ENCODE data around the gene HPCAL1.

The HPCAL1 gene

DNA sequence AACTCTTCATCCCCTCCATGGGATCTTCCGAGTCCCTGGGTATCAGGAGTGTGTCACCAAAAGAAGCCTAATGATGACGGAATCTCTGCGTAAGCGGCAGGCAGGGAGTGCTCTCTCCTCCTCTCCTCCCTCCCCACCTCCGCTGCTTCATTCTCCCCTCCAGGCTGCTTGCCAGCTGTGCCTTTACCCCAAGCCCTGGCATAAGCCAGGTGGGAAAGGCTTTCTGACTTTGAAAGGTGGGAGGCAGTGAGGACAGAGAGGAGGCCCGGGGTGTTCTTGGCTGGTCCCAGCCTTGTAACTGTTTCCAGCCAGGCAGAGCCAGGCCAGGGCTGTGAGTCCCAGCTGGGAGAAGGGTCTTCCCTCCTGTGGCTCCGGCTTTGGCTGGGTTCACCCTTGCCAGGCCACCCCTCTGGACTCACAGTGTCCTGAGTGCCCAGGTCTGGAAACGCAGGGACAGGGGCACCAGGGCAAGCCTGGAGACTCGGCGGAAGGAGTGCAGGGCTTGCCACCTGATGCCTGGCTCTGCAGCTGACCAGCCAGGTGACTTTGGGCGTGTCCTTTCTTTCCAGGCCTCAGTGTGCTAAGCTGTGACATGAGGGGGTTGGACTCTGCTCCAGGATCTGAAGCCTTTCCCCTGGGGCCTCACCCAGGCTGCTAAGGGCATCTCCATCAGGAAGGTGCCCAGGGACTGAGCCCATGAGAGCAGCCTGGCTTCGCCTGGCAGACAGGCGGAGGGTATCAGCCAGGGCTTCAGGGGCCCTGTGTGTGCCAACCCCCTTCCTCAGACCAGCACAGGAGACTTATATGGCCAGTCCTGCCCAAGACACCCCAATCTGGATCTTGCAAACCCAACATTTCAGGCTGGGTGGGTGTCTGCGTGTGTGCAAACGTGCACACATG, 32.7 kb upstream of the HPCAL1 start:
- DNase-seq: peak; percentile 54

- DNase-seq: peak; percentile 50
Observed at GRCh38 chr2:10271509-10271908, 31.2 kb upstream of the HPCAL1 start.

DNA sequence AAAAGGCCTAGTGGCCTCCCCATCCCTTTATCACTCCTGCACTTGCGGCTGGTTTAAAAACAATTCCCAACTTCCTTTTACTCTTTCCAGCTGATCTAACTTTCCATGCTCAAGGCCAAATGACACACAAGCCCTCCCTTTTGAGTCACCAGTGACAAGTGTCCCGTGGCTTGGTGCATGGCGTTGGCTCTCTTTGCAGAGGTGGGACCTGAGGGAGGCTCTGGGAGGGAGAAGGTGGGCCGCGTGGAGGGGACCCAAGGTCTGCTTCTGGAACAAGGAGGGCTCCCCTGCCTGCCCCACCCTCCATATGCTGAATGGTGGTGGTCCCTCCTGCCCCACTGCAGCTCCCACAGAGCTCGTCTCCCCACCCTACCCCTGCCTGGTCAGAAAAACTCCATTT, 30.8 kb upstream of the HPCAL1 start:
- peak; percentile 54 for DNase-seq

DNA sequence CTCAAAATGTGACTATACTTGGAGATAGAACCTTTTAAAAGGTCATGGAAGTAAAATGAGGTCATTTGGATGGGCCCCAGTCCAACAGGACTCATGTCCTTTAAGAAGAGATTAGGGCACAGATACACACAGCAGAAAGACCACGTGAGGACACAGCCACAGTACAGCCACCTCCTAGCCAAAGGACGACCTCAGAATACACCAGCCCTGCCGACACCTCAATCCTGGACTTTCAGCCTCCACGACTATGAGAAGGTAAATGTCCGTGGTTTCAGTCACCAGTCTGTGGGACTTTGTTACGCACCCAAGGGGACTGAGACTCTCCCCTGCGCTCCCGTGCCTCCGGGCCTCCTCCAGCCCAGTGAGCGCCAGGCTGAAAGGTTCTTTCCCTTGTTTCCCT, 30.2 kb upstream of the HPCAL1 start:
- no peak for DNase-seq

GRCh38 chr2:10273215-10274175, 29.2 kb upstream of the HPCAL1 start:
- peak; percentile 56 for DNase-seq

DNA sequence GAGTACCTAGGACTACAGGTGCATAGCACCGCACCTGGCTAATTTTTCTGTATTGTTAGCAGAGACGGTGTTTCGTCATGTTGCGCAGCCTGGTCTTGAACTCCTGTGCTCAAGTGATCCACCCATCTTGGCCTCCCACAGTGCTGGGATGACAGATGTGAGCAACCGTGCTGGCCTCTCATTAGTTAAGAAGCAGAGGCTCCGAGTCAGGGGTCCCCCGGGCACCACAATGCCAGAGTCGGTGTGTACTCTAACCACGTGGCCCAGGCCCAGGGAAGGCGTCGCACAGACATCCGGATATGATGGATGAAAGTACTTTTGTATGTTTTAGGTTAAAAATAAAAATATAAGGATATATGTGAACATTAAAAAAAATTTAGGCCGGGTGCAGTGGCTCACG, 28.3 kb upstream of the HPCAL1 start:
- peak; percentile 37 for DNase-seq

GRCh38 chr2:10274983-10275802, 27.5 kb upstream of the HPCAL1 start:
- no peak for DNase-seq

- no peak for DNase-seq
Observed at GRCh38 chr2:10276481-10277292, 26.0 kb upstream of the HPCAL1 start.

DNA sequence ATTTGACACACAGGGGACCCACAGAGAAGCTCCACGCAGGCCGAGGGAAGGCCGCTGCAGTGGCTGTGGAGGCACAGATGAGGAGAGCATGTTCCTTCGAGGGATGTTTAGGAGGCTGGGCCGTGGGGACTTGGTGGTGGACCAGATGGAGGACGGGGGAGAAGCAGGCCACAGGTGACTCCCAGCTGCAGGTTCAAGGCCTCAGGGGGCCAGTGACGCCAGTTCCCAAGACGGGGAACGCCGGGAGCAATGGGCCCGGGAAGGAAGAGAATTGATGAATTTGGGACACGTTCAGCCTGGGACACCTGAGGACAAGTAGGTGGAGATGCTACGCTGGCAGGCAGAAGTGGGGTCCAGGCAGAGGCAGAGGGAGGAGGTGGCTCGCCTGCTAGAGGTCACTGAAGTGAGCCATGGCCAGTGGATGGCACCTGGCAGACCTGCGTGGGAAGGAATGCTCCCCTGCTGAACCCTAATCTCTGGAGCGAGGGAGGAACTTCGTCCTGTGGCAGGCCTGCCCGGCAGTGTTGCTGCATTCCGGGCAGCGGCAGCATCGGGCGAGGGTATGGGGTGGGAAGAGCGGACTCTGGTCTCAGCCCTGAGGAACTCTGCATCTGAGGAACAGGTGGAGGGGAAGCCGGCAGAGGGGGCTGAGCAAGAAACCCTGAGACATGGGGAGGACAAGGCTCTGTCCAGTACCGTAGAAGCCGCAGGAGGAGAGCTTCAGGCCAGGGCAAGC, 25.2 kb upstream of the HPCAL1 start:
- DNase-seq: no peak

- DNase-seq: no peak
Observed at GRCh38 chr2:10278029-10278762, 24.5 kb upstream of the HPCAL1 start.

DNA sequence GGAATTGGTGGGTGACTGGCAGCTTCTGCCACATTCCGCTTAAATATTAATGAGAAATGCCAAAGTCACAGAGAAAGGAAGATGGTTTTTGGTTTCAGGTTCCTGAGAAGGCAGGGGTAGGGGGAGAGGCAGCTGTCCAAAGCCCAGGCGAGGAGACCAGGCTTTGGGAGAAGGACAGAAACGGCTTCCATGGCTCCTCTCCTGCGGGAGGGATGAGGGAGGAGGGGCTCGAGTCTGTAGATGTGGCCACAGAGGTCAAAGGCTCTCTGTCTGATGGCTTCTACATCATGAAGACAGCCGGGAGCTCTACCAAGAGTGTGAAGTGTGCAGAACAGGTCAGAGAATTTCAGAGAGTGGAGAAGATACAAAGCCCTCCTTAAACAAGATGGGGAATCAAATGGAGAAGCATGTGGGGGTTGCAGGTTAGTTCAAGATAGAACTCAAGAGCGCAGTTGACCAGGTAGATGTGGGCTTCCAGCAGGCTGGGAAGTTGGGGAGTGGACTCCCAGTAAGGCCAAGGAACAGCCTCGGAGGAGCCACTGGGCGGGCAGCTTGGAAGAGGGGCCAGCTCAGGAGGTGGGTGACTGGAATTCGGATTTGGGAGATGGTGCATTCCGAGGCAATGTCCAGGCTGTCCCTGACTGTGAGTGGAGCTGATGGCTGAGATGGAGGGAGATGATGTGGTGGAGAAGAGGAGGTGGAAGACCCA, 23.8 kb upstream of the HPCAL1 start:
- no peak for DNase-seq

DNA sequence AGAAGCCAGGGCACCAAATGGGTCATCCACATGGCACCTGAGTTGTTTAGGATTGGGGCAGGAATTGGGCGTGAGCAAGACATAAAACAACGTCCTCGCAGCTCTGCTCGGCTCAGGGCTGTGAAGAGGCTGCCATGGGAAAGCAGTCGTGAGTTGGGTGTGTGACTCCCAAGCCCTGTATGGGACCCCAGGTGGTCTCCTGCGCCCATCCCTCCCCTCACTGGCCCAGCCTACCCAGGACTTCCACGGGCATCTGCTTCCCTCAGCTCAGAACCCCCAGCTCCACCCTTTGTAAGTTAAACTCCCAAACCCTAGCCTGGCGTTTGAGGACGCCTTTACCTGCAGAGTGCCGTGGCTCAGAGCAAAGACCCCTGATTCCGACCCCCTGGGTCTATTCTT, 23.2 kb upstream of the HPCAL1 start:
- DNase-seq: no peak

DNA sequence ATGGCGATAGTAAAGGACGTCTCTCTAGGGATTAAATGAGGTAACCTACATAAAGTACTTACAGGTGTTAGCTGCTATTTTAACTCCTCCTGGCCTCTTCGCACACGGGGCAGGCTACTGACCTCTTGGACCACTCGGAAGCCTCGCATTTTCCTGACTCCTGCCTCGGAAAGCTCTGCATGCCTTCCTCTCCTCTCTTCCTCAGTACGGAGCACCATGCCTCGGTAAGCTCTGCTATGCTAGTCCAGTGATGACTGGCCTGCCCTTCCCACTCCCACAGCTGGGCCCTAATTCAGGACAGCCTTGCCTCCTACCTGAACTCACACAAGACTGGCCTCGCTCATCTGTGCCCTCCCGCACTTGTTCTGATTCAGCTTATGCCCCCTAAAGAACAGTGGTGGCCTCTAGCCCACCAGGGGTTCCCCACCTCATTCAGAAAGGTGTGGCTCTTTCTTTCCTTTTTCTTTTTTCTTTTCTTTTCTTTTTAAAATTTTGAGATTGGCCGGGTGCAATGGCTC, 22.7 kb upstream of the HPCAL1 start:
- DNase-seq: no peak

DNA sequence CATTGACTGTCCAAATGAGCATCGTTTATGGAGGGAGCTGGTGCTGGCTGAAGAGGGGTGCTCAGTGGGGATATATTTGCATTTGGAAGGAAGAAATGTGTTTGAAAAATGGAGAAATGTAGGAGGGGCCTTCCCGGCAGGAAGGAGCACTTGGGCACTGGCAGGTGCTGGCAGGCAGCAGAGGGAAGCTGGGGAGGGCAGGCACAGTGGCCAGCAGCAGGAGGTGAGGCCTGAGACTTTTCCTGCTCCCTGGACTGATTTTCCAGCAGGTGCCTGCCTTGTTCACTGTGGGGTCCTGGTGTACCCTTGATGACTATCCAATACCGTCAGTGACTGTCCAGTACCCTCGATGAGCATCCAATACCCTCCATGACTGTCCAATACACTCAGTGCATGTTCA, 20.8 kb upstream of the HPCAL1 start:
- DNase-seq: no peak

GRCh38 chr2:10282611-10283105, 20.0 kb upstream of the HPCAL1 start:
- DNase-seq: no peak

GRCh38 chr2:10283106-10284062, 19.3 kb upstream of the HPCAL1 start:
- no peak for DNase-seq

GRCh38 chr2:10284108-10284870, 18.4 kb upstream of the HPCAL1 start:
- DNase-seq: no peak

Measured in activated effector memory CD4-positive, alpha-beta T cell treated with anti-CD3 and anti-CD28 coated beads, Interleukin-2, amount 50 U/mL, for 16 hours (primary cell).